Activated T-cell treated with anti-CD3 and anti-CD28 coated beads, Interleukin-2, amount 50 U/mL, for 72 hours (primary cell): Measurements from ENCODE around the gene DAAM1. TPM values are rescaled to one million over a fixed set of nuclear protein-coding genes. Genes with fewer than 3 reads are reported as not detected.
A peak's percentile ranks its signal among the peaks of the same experiment; 100 is the strongest.

Experiments
- ATAC-seq, 2 donors: fragments of 150-1000 bp; cut with Tn5 transposase; replicated peaks in 1 of 2; 2 replicates each; pipeline ENCODE4 v1.10.0; 2021; ENCODE audit warnings: moderate library complexity in 2 of 2, mild to moderate bottlenecking in 1 of 2
- DNase-seq, 2 donors: peaks; one replicate each; pipeline ENCODE4 v3.0.0; 2021 to 2022; ENCODE audit warnings: mixed read lengths in 1 of 2
- H3K27ac Mint-ChIP-seq: one replicate; pipeline ENCODE4 v1.8.0; 2022; ENCODE audit warnings: mild to moderate bottlenecking, moderate library complexity, mixed read lengths
- H3K27me3 Mint-ChIP-seq: one replicate; pipeline ENCODE4 v1.8.0; 2022; ENCODE audit warnings: low read depth, mixed read lengths
- H3K36me3 Mint-ChIP-seq, 2 donors: one replicate each; pipeline ENCODE4 v1.8.0; 2022; ENCODE audit warnings: mixed read lengths in 2 of 2, mild to moderate bottlenecking in 1 of 2; ENCODE audit not compliant: insufficient read depth in 2 of 2
- H3K4me1 Mint-ChIP-seq: one replicate; pipeline ENCODE4 v1.8.0; 2022; ENCODE audit warnings: low read depth, mixed read lengths
- H3K4me3 Mint-ChIP-seq, 2 donors: one replicate each; pipeline ENCODE4 v1.8.0; 2022; ENCODE audit warnings: mild to moderate bottlenecking in 2 of 2, mixed read lengths in 2 of 2, moderate library complexity in 2 of 2
- H3K9me3 Mint-ChIP-seq, 2 donors: one replicate each; pipeline ENCODE4 v1.8.0; 2022; ENCODE audit warnings: mixed read lengths in 2 of 2
- total RNA-seq, 2 donors: library from RNA; stranded (reverse); gene quantifications; one replicate each; pipeline ENCODE4 v1.2.3, GENCODE V29; 2022

The DAAM1 gene
- total RNA-seq, 2 donors from 2014 or later, result 7.8 to 14.1 TPM

DNA sequence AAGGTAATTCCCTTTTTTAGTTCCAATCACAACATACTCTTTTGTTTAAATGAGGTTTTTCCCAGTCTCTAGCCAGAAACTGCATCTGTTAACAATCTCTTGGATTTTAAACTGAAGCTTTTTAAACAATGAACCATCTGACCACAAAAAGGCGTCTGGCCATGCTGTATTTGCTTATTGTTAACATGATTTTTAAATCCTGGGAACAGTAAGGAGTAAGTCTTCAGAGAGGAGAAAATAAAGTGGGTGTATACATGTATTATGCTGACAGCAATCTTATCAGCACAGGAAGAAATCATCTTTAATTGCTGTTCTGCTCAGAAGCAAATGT is 106.2 kb downstream of the DAAM1 start:
- no peak for DNase-seq
- Mint-ChIP-seq H3K36me3 (no peaks in the 10 kb centered on the region), H3K27ac (no peak overlapping the region), H3K27me3 (no peaks in the 10 kb centered on the region), H3K9me3 (no peaks in the 10 kb centered on the region), H3K4me3 (no peak overlapping the region), H3K4me1 (no peaks in the 10 kb centered on the region)
- ATAC-seq, result no peak

DNA sequence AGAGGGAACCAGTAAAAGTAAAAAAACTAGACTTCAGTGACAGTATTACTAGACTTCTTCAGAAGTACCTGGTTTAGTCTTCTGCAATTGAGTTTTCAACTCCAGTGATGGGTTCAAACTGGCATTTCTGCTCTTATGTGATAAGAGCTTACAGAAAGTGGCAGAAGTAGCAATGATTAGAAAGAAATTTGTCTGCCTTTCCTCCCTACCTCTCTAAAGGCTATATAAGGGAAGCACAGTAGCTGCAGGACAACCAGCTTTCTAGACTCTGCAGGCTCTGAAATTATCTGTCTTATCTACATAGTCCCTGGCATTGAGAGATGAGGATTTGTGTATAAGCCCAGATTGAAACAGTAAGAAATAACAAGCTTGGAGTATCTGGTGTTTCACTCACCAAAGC is 107.5 kb downstream of the DAAM1 start:
- ATAC-seq (no peak), DNase-seq (no peak)
- Mint-ChIP-seq H3K36me3 (no peaks in the 10 kb centered on the region), H3K4me1 (peaks cover 2% of the 10 kb centered on the region), H3K27ac (no peak overlapping the region), H3K9me3 (no peaks in the 10 kb centered on the region), H3K27me3 (no peaks in the 10 kb centered on the region), H3K4me3 (no peak overlapping the region)

DNA sequence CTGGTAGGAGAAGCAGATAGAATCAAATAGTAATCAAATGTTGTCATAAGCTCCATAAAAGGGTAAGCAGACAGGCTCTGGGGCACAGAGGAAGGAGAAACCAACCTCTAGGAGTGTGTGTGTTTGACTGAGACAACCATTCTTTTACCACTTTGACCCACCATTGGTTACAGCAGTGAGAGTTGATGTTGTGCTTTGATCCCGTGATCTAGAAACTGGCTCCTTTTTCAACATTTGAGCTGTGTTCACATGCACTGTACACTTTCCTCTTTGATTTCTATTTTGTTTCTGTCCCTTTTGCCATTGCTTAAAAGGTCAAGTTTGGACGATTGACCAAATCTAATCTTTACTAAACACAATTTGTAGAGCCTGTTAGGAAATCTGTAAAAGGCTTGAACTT is 108.0 kb downstream of the DAAM1 start:
- DNase-seq (no peak), ATAC-seq (no peak)
- no peak overlapping the region for H3K27ac Mint-ChIP-seq
- H3K4me1 Mint-ChIP-seq, result peaks cover 8% of the 10 kb centered on the region
- no peaks in the 10 kb centered on the region for H3K27me3 Mint-ChIP-seq
- H3K4me3 Mint-ChIP-seq, result no peak overlapping the region
- H3K9me3 Mint-ChIP-seq, result no peaks in the 10 kb centered on the region
- no peaks in the 10 kb centered on the region for H3K36me3 Mint-ChIP-seq

DNA sequence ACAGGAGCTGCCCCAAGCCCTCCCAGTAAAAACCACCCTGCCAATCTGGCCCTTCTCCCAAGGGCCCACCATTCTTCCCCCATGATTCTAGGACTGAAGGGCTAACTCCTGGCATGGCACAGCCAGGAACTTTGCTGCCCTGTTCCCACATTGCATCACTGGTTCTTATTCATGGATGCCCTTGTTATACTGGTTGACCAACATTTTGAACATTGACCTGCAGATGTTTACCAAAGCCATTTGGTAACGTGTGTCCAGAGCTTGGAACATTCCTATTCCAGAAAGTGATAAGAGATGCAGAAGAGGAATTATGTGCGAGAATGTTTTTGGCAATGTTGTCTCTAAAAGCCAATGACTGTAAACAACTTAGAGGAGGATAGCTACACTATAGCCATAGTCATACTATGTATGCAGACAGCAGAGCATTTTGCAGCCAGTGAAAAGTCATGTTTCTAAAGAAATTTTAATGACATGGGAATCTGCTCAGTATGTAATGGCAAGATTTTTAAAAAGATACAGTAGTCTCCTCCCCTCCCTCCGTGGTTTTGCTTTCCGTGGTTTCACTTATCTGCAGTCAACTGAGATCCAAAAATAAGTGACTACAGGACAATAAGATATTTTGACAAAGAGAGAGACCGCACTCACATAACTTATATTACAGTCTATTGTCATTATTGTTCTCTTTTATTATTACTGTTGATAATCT is 108.8 kb downstream of the DAAM1 start:
- H3K4me3 Mint-ChIP-seq, result no peak overlapping the region
- H3K36me3 Mint-ChIP-seq, result no peaks in the 10 kb centered on the region
- H3K4me1 Mint-ChIP-seq, result peaks cover 9% of the 10 kb centered on the region
- no peaks in the 10 kb centered on the region for H3K9me3 Mint-ChIP-seq
- H3K27ac Mint-ChIP-seq, result no peak overlapping the region
- H3K27me3 Mint-ChIP-seq, result no peaks in the 10 kb centered on the region
- DNase-seq, result no peak
- ATAC-seq, result no peak

DNA sequence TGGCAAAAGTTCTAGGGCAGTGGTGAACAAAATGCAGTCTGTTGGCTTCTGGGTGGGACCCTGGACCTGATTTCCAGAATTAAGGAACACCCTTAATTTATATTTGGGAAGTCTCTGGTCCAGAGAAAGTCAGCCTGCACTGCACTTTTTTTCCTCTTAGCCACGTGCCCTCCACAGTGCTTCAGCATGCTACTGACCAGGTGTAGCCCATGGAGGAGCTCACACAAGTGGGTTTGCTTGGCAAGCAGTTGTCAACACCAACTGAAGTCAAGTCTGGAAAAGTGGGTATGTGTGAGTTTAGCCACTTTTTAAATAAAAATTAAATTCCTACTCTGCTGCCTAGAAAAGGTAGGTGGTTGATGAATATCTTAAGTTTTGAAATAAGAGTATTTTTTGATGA is 111.3 kb downstream of the DAAM1 start:
- Mint-ChIP-seq H3K4me3 (no peak overlapping the region), H3K36me3 (no peaks in the 10 kb centered on the region), H3K27ac (no peak overlapping the region), H3K4me1 (peaks cover 9% of the 10 kb centered on the region), H3K9me3 (no peaks in the 10 kb centered on the region), H3K27me3 (no peaks in the 10 kb centered on the region)
- no peak for ATAC-seq
- no peak for DNase-seq

DNA sequence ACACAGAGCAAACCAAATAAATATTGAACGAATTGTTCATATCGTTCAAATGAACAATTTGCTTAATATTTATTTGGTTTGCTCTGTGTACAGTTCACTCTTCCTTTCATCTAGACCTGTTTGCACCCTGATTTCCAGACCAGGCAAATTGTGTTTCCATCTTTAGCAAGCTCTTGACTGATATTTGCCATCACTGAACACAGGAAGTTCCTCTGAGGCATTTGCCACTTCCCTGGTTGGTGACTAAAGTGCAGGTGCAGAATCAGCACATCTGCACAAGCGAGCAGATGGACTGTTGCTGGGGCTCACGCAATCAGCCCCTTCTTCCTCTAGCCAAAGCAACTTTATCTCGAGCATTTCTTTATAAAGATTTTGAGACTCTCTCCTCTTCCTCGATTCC is 112.9 kb downstream of the DAAM1 start:
- peak overlapping the region in 1 of 2 donors; percentile 6 for H3K4me3 Mint-ChIP-seq
- H3K27ac Mint-ChIP-seq, result no peak overlapping the region
- H3K4me1 Mint-ChIP-seq, result peaks cover 9% of the 10 kb centered on the region
- H3K27me3 Mint-ChIP-seq, result no peaks in the 10 kb centered on the region
- H3K9me3 Mint-ChIP-seq, result no peaks in the 10 kb centered on the region
- ATAC-seq (peak; percentile 40 to 73), DNase-seq (peak; percentile 5 to 17)
- H3K36me3 Mint-ChIP-seq, result no peaks in the 10 kb centered on the region

DNA sequence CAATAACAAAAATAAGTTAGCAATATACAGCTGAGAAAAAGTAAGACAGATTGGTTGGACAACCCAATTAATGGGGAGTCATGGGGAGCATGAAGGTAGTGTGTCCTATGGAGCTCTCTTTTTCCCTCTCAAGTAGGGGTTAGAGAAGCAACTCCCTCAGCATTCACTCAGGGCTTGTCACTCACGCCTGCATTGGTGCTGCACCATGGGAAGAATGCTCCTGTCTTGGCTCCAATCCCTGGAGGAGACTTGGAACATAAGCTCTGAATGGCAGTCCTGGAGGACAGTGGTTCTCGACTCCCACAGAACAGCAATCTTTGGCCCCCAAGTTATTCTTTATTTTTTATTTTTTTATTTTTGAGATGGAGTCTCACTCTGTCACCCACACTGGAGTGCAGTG is 113.8 kb downstream of the DAAM1 start:
- H3K27me3 Mint-ChIP-seq, result no peaks in the 10 kb centered on the region
- no peaks in the 10 kb centered on the region for H3K9me3 Mint-ChIP-seq
- H3K4me1 Mint-ChIP-seq, result peaks cover 9% of the 10 kb centered on the region
- ATAC-seq (no peak), DNase-seq (no peak)
- no peak overlapping the region for H3K4me3 Mint-ChIP-seq
- H3K36me3 Mint-ChIP-seq, result no peaks in the 10 kb centered on the region
- H3K27ac Mint-ChIP-seq, result no peak overlapping the region

DNA sequence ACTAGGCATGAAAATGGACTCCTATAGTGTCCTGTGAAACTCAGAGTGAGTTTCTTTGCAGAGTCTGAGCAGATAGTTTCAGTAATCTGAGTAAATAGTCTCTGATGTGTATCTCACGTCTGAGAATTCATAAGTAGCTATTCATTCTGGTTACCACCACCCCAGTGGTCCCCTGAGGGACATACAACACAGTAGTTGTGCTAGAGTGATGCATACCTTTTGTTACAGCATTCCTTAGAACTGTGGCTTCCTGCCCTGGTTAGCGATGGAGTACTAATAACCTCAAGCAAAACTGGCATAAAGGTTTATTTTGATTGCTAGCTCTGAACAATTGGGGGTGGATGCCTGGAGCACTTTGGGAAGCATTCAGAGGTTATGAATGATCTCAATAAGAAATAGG is 114.7 kb downstream of the DAAM1 start:
- no peak overlapping the region for H3K27ac Mint-ChIP-seq
- H3K27me3 Mint-ChIP-seq, result no peaks in the 10 kb centered on the region
- H3K4me1 Mint-ChIP-seq, result peaks cover 9% of the 10 kb centered on the region
- H3K4me3 Mint-ChIP-seq, result no peak overlapping the region
- H3K9me3 Mint-ChIP-seq, result no peaks in the 10 kb centered on the region
- no peak for DNase-seq
- ATAC-seq, result no peak
- H3K36me3 Mint-ChIP-seq, result no peaks in the 10 kb centered on the region

DNA sequence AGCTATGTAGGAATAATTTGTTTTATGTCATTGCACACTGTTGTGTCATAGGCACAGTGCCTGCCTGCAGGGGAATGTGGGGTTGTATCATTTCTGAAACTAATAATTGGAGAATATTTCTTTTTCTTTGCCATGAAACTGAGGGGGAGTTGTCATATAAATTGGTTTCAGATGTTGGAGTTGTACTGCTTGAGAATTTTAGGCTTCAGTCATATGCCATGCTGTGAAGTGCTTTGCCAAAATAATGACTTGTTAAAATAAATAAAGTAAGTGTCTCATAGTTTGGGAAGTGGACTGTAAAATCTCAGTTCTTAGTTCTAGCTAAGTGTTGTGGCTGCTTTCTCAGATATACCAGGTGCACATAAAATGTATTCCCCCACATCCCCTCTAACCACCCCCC is 116.8 kb downstream of the DAAM1 start:
- no peaks in the 10 kb centered on the region for H3K9me3 Mint-ChIP-seq

DNA sequence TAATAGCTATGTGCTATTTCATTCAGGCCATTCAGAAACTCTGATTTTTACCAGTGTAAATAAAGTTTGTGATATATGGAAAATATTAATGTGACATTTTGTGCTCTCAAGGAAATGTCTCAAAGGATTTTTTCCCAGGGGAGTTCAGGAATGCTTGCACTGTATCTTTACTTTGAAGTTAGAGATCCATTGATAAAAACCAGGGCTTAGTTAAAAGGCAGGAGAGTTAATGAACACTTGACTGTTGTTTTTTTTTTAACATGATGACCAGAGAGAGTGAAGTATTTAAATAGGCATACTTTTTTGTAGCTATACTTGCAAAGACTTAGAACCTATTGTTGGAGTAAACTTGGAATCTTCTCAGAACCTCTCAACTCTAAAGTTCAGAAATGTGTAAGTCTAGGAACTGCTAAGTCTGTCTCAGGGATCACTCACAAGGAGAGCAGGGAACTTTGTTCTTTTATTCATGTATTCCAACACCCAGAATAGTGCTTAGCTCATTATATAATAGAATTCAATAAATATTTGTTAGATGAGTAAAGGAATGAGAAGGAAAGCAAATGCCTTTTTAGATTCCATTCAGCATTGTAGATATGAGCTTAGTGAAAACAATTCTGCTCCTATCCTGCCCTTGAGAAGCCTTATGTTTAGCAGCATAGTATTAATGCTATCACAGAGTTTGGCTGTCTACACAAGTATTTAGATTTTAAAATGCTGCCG is 117.5 kb downstream of the DAAM1 start:
- no peak for ATAC-seq
- no peaks in the 10 kb centered on the region for H3K27me3 Mint-ChIP-seq
- H3K27ac Mint-ChIP-seq, result no peak overlapping the region
- no peak overlapping the region for H3K4me3 Mint-ChIP-seq
- no peaks in the 10 kb centered on the region for H3K9me3 Mint-ChIP-seq
- H3K36me3 Mint-ChIP-seq, result no peaks in the 10 kb centered on the region
- H3K4me1 Mint-ChIP-seq, result peaks cover 6% of the 10 kb centered on the region
- no peak for DNase-seq

More for the DNA sequence above, 116.8 kb downstream of the DAAM1 start:
- Mint-ChIP-seq H3K27me3 (no peaks in the 10 kb centered on the region), H3K4me1 (peaks cover 9% of the 10 kb centered on the region), H3K4me3 (no peak overlapping the region), H3K27ac (no peak overlapping the region), H3K36me3 (no peaks in the 10 kb centered on the region)
- DNase-seq (no peak), ATAC-seq (no peak)

DNA sequence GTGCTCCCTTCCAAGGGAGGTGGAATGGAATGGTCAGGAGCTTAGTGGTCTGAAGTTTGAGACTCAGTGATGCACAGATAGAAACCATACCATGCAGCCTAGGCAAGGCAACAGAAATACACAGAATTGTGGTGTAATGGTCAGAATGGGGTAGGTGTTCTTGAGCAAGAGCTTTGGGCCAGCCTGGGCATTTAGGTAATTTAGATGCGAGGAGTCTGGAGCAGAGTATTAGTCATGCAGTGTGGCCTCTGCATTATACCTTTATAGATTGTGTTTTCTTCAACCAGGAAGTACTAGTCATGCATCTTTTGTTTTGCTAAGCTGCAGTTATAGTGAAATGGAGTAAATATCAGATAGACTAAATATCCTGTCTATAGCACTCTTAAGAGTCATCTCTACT is 118.3 kb downstream of the DAAM1 start:
- Mint-ChIP-seq H3K27me3 (no peaks in the 10 kb centered on the region), H3K36me3 (no peaks in the 10 kb centered on the region), H3K4me1 (no peaks in the 10 kb centered on the region), H3K27ac (no peak overlapping the region), H3K4me3 (no peak overlapping the region), H3K9me3 (no peaks in the 10 kb centered on the region)
- no peak for DNase-seq
- peak in 1 of 2 donors; percentile 23 for ATAC-seq

DNA sequence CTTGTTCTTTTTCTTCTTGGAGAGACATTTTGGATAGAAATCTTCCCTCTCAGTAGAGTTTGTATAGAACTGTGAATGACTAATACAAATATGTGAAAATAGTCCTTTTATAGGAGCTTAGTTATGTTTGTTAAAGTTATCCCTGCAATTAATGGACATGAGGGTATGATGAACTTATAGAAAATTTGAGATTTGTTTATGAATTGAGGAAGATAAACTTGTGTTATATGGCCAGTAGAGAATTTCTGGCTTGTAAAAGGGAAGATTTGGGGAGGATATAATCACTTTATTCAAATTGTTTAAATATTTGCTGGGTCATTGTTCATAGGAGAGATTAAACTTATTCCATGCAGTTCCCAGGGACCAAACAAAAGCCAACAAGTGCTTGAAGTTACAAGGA is 119.6 kb downstream of the DAAM1 start:
- ATAC-seq (no peak), DNase-seq (no peak)
- H3K36me3 Mint-ChIP-seq, result no peaks in the 10 kb centered on the region
- no peak overlapping the region for H3K4me3 Mint-ChIP-seq
- H3K27me3 Mint-ChIP-seq, result no peaks in the 10 kb centered on the region
- no peaks in the 10 kb centered on the region for H3K4me1 Mint-ChIP-seq
- H3K27ac Mint-ChIP-seq, result peak overlapping the region; percentile 38
- H3K9me3 Mint-ChIP-seq, result no peaks in the 10 kb centered on the region

DNA sequence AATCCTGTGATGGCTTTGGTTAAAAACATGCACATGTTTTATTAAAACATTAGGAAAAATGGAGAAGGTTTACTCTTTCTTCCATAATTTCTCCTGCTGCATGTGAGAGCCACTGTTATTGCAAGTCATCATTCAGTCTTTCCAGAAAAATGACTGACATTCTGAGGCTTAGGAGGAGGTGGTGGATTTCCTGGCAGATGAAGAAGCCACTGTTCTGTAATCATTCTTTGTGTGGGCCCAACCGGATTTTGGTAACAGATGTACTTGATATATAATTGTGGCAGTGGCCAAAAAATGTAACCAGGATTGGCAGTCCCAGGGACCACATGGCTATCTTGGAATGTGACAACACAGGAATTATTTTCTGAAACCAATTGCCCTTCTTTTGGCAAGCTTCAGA is 120.2 kb downstream of the DAAM1 start:
- ATAC-seq (no peak), DNase-seq (no peak)
- Mint-ChIP-seq H3K27ac (no peak overlapping the region), H3K9me3 (no peaks in the 10 kb centered on the region), H3K27me3 (no peaks in the 10 kb centered on the region), H3K4me1 (no peaks in the 10 kb centered on the region), H3K36me3 (no peaks in the 10 kb centered on the region), H3K4me3 (no peak overlapping the region)
